AG04449 (cell line): Measurements from ENCODE around the gene RHOXF2.

ENCODE experiments used
- CTCF ChIA-PET: fragments of 350-600 bp; formaldehyde crosslinking; extraction: SDS; loops from one replicate; lab custom pipeline; 2021; ENCODE audit warnings: antibody characterized with exemption; lab: Yijun Ruan, JAX
- POLR2A ChIA-PET: fragments of 400-600, 350-600 bp; formaldehyde crosslinking; extraction: SDS; loops from one replicate; lab custom pipeline; 2020; ENCODE audit warnings: antibody characterized with exemption, inconsistent platforms; lab: Yijun Ruan, JAX
- DNase-seq: peaks from one replicate; pipeline ENCODE4 v3.0.0-alpha.2; 2010; ENCODE audit warnings: low read depth, low spot score
- H3K4me3 ChIP-seq: 2 replicates; pipeline ENCODE4 v1.5.1; 2011; ENCODE audit warnings: low read depth, mild to moderate bottlenecking, control low read depth, low read length
- CTCF ChIP-seq: IDR thresholded peaks from one replicate; pipeline ENCODE4 v1.5.1; 2011; ENCODE audit warnings: mild to moderate bottlenecking, moderate library complexity, low read length, control low read depth, inconsistent platforms; ENCODE audit not compliant: insufficient read depth; ENCODE audit errors: missing control alignments

Gene RHOXF2

GRCh38 chrX:120207009-120207605 is 48.7 kb downstream of the RHOXF2 start:
- H3K4me3 ChIP-seq = no peak overlapping the region
- DNase-seq = no peak
- ChIA-PET CTCF (no interaction called here), POLR2A (no interaction called here)
- TF ChIP-seq CTCF = no peak

GRCh38 chrX:120213438-120214265 is 55.2 kb downstream of the RHOXF2 start:
- H3K4me3 ChIP-seq = no peak overlapping the region
- ChIA-PET POLR2A (no interaction called here), CTCF (interaction anchor here (0.8 to 3.8 kb wide), 13 partner anchors 8 to 1093 kb away, joined by 3 to 15 read pairs (median 3); partner anchors contain the start of gene ZBTB33)
- no peak for DNase-seq
- peak; percentile 78 for TF ChIP-seq CTCF
